GM21447 (cell line): ENCODE results near the gene MAP1LC3B.

Experiments used
- ATAC-seq: cut with Tn5 transposase; IDR thresholded peaks from one replicate; pipeline ENCODE4 v1.9.1; 2021; ENCODE audit not compliant: unreplicated experiment

Gene MAP1LC3B

GRCh38 chr16:87425941-87426340 is 33.8 kb downstream of the MAP1LC3B start:
- ATAC-seq: no peak

GRCh38 chr16:87426423-87427215 is 34.5 kb downstream of the MAP1LC3B start:
- ATAC-seq: no peak

DNA sequence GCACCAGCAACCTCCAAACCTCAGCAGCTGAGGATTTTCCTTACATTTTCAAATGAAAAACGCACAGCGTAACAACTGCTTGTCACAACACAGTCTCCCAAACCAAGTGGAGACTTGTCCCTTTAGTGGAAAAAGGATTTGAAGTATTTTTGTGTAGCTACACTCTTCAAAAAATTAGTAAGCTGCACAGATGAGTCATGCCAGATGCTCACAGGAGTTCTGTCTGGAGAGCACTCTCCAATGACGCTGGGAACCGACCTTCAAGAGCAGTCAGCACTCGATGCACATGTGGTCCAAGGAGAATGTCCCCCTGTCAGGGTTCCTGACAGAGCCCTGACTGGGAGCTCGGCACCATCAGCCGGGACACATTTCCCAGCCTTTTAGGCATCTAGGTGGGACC is 39.8 kb downstream of the MAP1LC3B start:
- ATAC-seq: no peak

DNA sequence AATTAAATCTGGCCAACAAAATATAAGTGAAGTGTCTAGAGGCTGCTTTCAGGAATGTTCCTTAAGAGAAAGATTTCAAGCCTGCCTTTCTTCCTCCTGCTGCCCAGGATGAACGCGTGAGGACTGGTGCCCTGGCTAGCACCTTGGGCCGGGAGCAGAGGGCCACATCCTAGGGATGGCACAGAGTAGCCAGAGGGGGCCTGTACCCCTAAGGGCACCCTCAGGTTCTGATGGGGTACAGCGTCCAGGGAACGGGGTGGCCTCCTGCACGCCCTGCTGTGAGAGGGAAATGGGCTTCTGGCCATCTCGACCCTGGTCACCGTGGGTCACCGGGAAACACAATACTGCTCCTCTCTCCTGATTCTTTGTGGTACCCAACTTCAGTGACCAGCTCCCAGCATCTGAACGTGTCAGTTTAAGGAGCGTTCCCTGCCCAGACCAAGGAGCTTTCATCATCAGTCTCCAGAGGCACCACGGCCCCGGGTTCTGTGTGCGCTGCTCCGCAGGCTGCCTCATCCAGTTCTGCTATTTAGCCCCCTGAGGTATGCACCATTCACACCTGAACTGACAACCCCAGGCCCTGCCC is 40.3 kb downstream of the MAP1LC3B start:
- no peak for ATAC-seq

DNA sequence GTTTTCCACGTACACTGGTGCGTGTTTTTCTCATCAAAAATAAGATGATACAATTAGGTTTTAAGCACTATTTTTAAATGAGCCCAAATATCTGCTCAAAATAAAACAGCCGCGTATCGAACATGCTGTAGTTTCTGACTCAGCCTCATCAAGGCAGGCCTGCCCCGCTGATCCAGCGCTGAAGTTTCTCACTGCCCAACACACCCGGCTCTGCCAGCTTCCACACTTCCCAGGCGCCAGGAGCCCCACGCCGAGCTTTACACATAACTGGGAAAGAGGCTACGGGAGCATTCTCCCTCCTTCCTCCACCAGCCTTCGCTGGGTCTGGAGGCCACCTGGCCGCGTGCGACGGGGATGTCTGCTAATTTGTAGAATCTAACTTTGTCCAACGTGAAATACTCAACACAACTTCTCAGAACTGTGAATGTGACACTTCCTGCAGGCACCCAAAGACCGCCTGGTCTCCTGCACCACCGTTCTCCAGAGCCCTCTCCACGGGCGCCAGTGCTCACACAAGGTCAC is 42.1 kb downstream of the MAP1LC3B start:
- no peak for ATAC-seq

DNA sequence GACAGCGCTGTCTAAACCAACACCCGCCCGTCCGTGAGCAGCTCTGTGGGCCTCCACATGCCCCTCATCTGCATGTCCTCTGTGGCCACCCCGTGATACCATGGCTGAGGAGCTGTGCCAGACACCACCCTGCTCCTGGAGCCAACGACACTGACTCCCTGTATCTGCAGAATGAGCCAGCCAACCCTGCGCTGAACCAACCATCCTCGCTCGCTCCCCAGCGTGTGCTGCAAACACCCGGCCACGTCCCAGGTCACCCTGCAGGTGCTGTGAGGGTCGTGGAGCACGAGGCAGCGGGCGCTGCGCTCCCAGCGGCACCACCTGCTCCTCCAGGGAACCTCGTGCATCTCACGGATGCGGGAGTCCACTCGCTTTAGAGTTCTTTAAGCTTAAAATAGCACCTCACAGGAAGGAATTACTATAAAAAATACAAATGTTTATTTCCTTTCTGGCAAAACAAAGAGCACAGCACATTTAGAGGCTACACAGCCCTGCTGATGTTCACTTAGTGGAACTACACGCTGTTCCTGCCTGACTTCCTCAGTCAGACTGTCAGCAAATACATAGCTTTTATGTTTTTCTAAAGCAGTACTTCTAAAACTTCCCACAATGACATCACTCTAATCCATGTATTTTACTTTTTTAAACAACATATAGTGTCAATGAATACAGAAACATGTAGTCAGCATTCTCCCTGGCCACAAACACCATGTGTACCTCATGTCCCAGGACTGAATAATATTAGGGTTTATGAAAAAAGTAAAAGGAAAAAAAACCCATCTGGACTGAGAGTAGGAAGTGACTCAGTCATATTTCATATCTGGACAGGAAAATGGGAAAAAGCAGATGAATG is 43.5 kb downstream of the MAP1LC3B start:
- no peak for ATAC-seq

DNA sequence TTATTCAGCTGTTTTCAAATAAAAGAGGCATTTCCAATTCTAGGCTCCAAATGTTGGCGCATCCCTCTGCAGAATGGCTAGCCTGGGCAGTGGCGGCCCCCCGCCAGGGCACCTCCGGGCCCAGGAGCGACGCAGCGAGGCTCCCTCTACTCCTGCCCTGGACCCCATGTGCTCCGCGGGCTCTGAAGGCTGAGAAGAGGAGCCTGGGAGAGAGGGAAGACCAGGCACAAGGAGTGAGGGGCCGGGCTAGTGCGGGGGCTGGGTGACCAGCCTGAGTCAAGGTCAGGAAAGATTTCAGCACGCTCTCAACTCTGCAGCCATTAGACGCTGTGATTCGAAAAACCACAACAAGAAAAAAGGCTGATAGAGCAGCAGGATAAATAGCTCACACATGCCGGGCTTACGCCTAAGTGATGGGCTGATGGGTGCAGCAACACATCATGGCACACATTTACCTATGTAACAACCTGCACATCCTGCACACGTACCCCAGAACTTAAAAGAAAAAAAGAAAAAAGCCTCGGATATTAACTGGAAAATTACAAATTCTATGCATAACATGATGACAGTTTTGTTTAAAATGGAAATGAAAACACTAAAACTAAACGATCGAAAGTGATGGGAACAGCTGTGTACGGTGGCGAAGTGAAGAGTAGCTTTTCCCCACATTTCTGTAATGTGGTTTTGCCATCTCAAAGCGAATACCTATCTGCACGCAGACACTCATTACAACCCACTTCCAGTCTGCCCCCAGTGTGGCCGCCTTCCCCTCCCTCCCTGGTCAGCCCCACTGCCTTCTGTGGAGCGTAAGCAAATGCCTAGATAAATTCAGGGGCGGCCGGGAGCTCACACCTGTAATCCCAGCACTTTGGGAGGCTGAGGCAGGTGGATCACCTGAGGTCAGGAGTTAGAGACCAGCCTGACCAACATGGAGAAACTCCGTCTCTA is 44.4 kb downstream of the MAP1LC3B start:
- ATAC-seq: no peak

DNA sequence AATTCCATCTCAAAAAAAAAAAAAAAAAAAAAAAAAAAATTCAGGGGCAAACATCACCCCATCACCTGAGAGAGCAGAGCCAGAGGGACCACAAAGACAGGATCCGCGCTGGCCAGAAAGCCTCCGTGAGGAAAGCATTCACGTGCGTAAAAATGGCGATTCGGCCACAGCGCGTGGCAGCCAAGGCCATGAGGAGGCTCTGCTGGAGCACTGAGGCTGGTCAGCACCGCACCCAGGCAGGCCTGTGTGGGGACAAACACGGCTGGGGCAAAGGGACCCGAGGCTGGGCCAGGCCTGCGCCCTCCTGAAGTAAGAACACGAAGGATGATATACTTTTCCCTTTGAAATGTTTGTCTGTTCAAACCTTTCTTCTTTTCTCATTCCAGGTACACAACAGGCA is 45.2 kb downstream of the MAP1LC3B start:
- ATAC-seq: no peak

DNA sequence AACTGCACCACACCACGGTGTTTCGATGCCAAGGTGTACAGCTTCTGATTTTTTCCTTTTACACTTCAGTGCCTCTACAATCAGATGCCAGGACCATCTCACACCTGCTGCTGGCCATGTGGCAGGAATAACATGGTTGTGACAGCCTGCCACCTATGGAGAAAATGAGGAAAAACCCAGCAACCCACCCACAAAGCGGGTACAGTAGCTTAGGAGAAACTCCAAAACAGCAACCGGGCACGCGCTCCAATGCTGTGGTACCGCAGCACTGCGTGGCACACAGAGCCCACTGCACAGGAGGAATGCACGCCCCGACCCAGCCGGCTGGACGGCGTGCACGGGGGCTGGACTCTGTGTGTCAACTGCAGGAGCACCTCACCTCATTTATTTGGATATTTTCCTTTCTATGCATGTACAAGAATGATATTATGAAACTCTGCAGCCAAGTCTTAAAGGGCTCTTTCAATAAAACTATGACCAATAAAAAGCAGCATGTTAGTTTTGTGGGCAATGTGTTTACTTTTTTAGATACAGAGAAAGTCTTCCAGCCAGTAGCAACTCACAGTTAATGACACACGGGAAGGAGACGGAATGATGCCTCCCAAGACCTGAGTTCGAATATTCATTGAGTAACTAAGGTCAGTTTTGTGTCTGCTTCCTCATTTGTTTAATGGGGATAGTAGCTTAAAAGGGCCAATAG is 45.9 kb downstream of the MAP1LC3B start:
- no peak for ATAC-seq

DNA sequence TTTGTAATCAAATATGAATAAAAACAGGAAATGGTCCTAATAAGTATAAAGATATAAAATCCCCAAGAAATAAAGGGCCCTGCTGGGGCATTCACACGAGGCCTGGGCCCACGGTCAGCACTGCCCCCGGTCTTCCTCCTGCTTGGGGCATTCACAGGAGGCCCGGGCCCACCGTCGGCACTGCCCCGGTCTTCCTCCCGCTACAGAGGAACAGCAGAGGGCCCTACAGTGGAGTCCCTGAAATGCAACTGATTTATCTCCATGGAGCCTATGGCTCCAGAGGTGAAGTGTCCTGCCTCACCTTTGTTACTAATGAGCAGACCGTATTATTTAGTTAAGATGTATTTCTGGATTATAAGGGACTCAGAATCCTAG is 46.5 kb downstream of the MAP1LC3B start:
- ATAC-seq: no peak

DNA sequence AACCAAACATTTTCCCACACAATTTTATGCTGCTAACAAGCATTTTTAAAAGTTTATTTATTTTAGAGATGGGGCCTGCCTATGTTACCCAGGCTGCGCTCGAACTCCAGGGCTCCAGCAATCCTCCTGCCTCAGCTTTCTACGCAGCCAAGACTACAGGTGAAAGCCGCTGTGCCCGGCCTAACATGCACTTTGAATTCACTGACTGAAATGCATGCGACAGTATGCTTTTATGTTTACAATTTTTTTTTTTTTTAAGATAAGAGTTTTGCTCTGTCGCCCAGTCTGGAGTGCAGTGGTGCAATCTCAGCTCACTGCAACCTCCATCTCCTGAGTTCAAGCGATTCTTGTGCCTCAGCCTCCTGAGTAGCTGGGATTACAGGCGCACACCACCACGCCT is 47.8 kb downstream of the MAP1LC3B start:
- no peak for ATAC-seq

DNA sequence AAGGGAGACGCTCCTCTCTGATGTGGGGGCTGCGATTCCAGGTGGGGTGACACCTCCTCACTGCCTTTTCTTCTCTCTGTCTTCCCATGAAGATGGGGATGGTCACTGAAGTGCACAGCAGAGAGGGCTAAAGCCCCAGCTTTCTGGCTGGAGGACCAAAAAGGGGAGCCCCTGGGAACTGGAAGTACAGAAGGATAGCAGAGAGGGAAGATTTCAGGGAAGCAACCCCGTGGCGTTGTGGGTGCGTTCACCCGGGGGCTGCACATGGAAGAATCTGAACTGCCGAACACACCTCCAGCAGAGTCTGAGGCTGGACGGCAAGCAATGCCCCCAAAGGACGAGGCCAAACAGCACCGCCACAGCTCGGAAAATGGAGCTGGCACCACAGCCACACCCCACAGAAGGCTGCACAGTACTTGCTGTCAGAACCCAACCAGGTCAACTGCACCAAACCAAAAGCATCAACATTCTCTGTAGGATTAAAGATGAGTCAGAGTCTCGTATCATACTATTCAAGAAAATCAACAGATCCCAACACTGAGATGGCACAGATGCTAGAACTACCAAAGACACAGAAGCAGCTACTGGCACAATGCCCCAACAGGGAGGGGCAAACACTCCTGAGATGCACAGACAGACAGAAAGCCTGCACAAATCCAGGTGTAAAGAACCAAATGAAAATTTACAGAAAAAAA is 49.9 kb downstream of the MAP1LC3B start:
- no peak for ATAC-seq

GRCh38 chr16:87442581-87442966 is 50.4 kb downstream of the MAP1LC3B start:
- no peak for ATAC-seq

DNA sequence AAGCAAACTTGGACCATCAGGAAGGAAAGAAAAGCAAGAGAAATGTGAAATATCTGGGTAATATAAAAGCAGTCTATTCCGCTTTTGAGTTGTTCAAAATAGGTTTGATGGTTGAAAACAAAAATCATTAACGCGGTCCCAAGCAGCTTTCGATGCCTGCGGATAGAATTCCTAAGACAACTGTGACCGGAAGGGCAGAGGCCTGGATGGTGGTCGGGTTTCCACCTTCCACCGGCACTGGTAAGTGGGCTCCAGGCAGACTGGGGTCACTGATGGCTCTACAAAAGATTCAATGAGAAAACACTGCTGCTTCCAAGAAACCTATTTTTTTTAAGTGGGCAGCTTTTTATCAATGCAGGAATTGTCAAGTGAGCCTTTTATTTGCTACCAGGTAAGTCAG is 50.9 kb downstream of the MAP1LC3B start:
- ATAC-seq: no peak

DNA sequence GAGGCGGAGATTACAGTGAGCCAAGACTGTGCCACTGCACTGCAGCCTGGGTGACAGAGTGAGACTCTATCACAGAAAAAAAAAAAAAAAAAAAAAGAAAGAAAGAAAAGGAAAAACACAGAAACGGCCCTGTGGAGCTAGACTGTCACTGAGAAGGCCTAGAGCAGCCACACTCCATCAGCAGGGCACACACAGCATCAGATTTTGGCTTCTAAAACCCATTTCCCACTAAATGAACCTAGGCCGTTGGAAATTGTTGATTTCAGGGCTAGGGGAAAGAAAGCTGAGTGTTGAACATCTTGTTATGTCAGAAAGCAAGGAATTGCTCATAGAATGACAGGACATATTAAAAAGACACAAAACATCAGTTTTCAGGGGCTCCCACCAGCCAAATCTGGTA is 51.8 kb downstream of the MAP1LC3B start:
- ATAC-seq: no peak

- ATAC-seq: no peak
These were observed 53.4 kb downstream of the MAP1LC3B start for GRCh38 chr16:87445486-87445885.

DNA sequence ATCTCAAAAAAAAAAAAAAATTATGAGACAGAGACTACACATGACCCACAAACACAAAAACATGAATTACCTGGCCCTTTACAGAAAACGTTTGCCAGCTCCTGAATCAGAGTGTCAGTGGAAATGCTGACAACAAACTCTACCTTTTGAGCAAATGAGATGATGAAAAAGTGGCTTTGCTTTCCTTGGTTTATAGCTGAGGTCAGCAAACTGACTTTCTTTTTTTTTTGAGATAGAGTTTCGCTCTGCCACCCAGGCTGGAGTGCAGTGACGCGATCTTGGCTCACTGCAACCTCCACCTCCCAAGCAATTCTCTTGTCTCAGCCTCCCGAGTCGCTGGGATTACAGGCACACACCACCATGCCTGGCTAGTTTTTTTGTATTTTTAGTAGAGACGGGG is 54.3 kb downstream of the MAP1LC3B start:
- no peak for ATAC-seq

DNA sequence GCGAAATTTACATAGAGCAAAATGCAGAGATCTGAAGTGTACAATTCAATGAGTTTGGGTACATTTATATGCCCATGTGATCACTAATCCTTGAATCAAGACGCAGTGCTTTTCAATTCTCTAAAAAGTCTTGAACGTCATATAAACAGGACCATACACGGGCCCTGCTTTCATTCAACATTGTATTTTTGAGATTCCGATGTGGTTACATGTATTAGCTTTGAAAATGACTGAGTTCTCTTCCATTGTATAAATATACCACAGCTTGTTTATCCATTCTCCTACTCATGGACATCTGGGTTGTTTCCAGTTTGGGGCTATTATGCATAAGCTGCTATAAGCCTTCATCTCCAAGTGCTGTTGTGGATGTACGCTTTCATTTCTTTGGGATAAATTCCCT is 55.2 kb downstream of the MAP1LC3B start:
- no peak for ATAC-seq

DNA sequence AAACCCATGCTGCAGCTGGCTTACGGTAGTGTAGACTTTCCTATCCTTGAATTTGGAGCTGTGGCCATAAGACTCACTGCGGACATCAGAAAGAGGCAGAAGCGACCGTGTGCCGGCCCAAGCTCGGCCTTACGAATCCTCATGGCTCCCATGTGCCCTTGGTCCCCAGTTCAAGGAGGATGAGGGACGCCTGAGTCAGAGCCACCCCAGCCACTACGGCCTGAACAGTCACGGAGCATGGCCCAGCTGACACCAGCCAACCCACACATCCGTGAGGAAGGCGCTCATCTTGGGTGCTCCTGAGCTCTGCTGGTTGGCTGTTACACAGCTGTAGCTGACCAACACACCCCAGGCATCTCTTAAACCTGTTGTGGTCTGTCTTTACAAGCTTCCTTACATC is 56.7 kb downstream of the MAP1LC3B start:
- no peak for ATAC-seq
